IMR-90 (cell line): ENCODE measurements around the gene ZKSCAN4. TPM values are rescaled to one million over a fixed set of nuclear protein-coding genes. Genes with fewer than 3 reads are reported as not detected.

Source experiments
- ATAC-seq: fragments of 200-7000 bp; cut with Tn5 transposase; 2 replicates; pipeline ENCODE4 v1.9.1; 2020; ENCODE audit warnings: low read depth, mild to moderate bottlenecking, moderate library complexity
- BruUV-seq: library from RNA; stranded (reverse); fragments of 400-500 nt; replicated peaks from 2 replicates; lab custom pipeline; 2021; lab: Mats Ljungman, UMichigan
- CTCF ChIA-PET: fragments of 300-600 bp; formaldehyde crosslinking; extraction: SDS; loops from one replicate; lab custom pipeline; 2021; ENCODE audit warnings: antibody characterized with exemption; lab: Yijun Ruan, JAX
- POLR2A ChIA-PET: fragments of 300-600 bp; sonication (Branson Sonifier 250); formaldehyde crosslinking; loops from one replicate; lab custom pipeline; 2022; ENCODE audit warnings: antibody characterized with exemption; ENCODE audit not compliant: unreplicated experiment; lab: Charles Lee
- DNase-seq: peaks from one replicate; pipeline ENCODE4 v3.0.0; 2013
- H2AFZ ChIP-seq: replicated peaks from 2 replicates; pipeline ENCODE3; 2013; ENCODE audit warnings: low read length, mild to moderate bottlenecking; ENCODE audit not compliant: poor library complexity
- H2AK5ac ChIP-seq: 2 replicates; pipeline ENCODE4 v1.6.1; 2013; ENCODE audit warnings: low read depth, low read length, inconsistent platforms
- H2AK9ac ChIP-seq: replicated peaks from 2 replicates; pipeline ENCODE3; 2013; ENCODE audit warnings: mild to moderate bottlenecking, low read depth, low read length, moderate library complexity; ENCODE audit not compliant: poor library complexity
- H2BK120ac ChIP-seq: 2 replicates; pipeline ENCODE4 v1.6.1; 2013; ENCODE audit warnings: low read depth, low read length, inconsistent platforms
- H2BK15ac ChIP-seq: 3 replicates; pipeline ENCODE4 v1.6.1; 2013; ENCODE audit warnings: low read depth, low read length, inconsistent platforms
- H2BK20ac ChIP-seq: 2 replicates; pipeline ENCODE4 v1.6.1; 2013; ENCODE audit warnings: low read depth, mild to moderate bottlenecking, inconsistent platforms, low read length, moderate library complexity
- H2BK5ac ChIP-seq: 2 replicates; pipeline ENCODE4 v1.6.1; 2013; ENCODE audit warnings: mild to moderate bottlenecking, low read depth, low read length, inconsistent platforms; ENCODE audit not compliant: poor library complexity, severe bottlenecking
- H3K14ac ChIP-seq: replicated peaks from 2 replicates; pipeline ENCODE4 v1.6.1; 2013; ENCODE audit warnings: low read depth, low read length, inconsistent platforms
- H3K18ac ChIP-seq: 2 replicates; pipeline ENCODE4 v1.6.1; 2013; ENCODE audit warnings: low read depth, low read length, control low read depth
- H3K23ac ChIP-seq: 2 replicates; pipeline ENCODE4 v1.6.1; 2013; ENCODE audit warnings: low read depth, low read length, inconsistent platforms
- H3K27ac ChIP-seq: 2 replicates; pipeline ENCODE4 v1.5.1; 2013; ENCODE audit warnings: mild to moderate bottlenecking, control low read depth, low read length; ENCODE audit not compliant: insufficient read depth
- H3K27me3 ChIP-seq: 2 replicates; pipeline ENCODE4 v1.6.1; 2013; ENCODE audit warnings: low read length; ENCODE audit not compliant: control insufficient read depth, insufficient read depth
- H3K36me3 ChIP-seq: 2 replicates; pipeline ENCODE4 v1.6.1; 2013; ENCODE audit warnings: low read length, mixed read lengths; ENCODE audit not compliant: control insufficient read depth, insufficient read depth
- H3K4ac ChIP-seq: 2 replicates; pipeline ENCODE4 v1.6.1; 2013; ENCODE audit warnings: low read depth, low read length, inconsistent platforms
- H3K4me1 ChIP-seq: 2 replicates; pipeline ENCODE4 v1.6.1; 2013; ENCODE audit warnings: low read length, mixed read lengths; ENCODE audit not compliant: control insufficient read depth, insufficient read depth
- H3K4me2 ChIP-seq: 2 replicates; pipeline ENCODE4 v1.6.1; 2013; ENCODE audit warnings: low read depth, mild to moderate bottlenecking, control low read depth, low read length, moderate library complexity
- H3K4me3 ChIP-seq: 2 replicates; pipeline ENCODE4 v1.5.1; 2013; ENCODE audit warnings: low read depth, mild to moderate bottlenecking, control low read depth, low read length, moderate library complexity; ENCODE audit not compliant: insufficient read depth
- H3K56ac ChIP-seq: 2 replicates; pipeline ENCODE4 v1.6.1; 2013; ENCODE audit warnings: low read length, inconsistent platforms; ENCODE audit not compliant: insufficient read depth; ENCODE audit errors: extremely low read depth
- H3K79me1 ChIP-seq, 2 experiments: 2 replicates each; pipeline ENCODE4 v1.6.1; 2013; ENCODE audit warnings: low read length in 2 of 2, inconsistent platforms in 1 of 2, low read depth in 1 of 2
- H3K9ac ChIP-seq: 2 replicates; pipeline ENCODE4 v1.6.1; 2013; ENCODE audit warnings: low read depth, low read length, control low read depth
- H3K9me1 ChIP-seq: 2 replicates; pipeline ENCODE4 v1.6.1; 2013; ENCODE audit warnings: low read length, inconsistent platforms; ENCODE audit not compliant: insufficient read depth
- H3K9me3 ChIP-seq: 2 replicates; pipeline ENCODE4 v1.6.1; 2013; ENCODE audit warnings: low read length; ENCODE audit not compliant: control insufficient read depth, insufficient read depth
- H4K20me1 ChIP-seq: 2 replicates; pipeline ENCODE4 v1.6.1; 2013; ENCODE audit warnings: low read length, inconsistent platforms; ENCODE audit not compliant: insufficient read depth
- H4K5ac ChIP-seq: 2 replicates; pipeline ENCODE4 v1.6.1; 2013; ENCODE audit warnings: mild to moderate bottlenecking, low read depth, low read length, control low read depth
- H4K8ac ChIP-seq, 2 experiments: 2 replicates each; pipeline ENCODE4 v1.6.1; 2013; ENCODE audit warnings: low read depth in 2 of 2, low read length in 2 of 2, control low read depth in 1 of 2, inconsistent platforms in 1 of 2
- H4K91ac ChIP-seq: 2 replicates; pipeline ENCODE4 v1.6.1; 2013; ENCODE audit warnings: low read depth, low read length, inconsistent platforms; ENCODE audit not compliant: insufficient read depth
- CEBPB ChIP-seq: IDR thresholded peaks from 2 replicates; pipeline ENCODE4 v1.6.1; 2012; ENCODE audit warnings: low read depth, low read length, improper control_type of control experiment
- CHD1 ChIP-seq: IDR thresholded peaks from 2 replicates; pipeline ENCODE4 v1.6.1; 2012; ENCODE audit warnings: low read depth, low read length, improper control_type of control experiment
- CTCF ChIP-seq: conservative IDR thresholded peaks from 2 replicates; pipeline ENCODE4 v1.5.1; 2012; ENCODE audit warnings: mild to moderate bottlenecking, low read depth, low read length, improper control_type of control experiment
- ELK1 ChIP-seq: fragments of 150-350 bp; IDR thresholded peaks from 2 replicates; pipeline ENCODE4 v1.6.1; 2016; ENCODE audit warnings: low read depth, mild to moderate bottlenecking, low read length, moderate library complexity, borderline replicate concordance
- FOS ChIP-seq: fragments of 150-350 bp; IDR thresholded peaks from 2 replicates; pipeline ENCODE4 v1.6.1; 2016; ENCODE audit warnings: low read depth, low read length
- MAFK ChIP-seq: IDR thresholded peaks from 2 replicates; pipeline ENCODE4 v1.6.1; 2012; ENCODE audit warnings: low read depth, low read length, improper control_type of control experiment
- MXI1 ChIP-seq: IDR thresholded peaks from 2 replicates; pipeline ENCODE4 v1.6.1; 2012; ENCODE audit warnings: low read depth, mild to moderate bottlenecking, low read length, moderate library complexity, borderline replicate concordance
- NFE2L2 ChIP-seq: fragments of 150-350 bp; IDR thresholded peaks from 2 replicates; pipeline ENCODE4 v1.6.1; 2016; ENCODE audit warnings: low read depth, mild to moderate bottlenecking, low read length
- POLR2A ChIP-seq: IDR thresholded peaks from 2 replicates; pipeline ENCODE4 v1.6.1; 2012; ENCODE audit warnings: mild to moderate bottlenecking, low read depth, low read length
- RAD21 ChIP-seq: IDR thresholded peaks from 2 replicates; pipeline ENCODE4 v1.6.1; 2012; ENCODE audit warnings: low read length, improper control_type of control experiment
- RCOR1 ChIP-seq: IDR thresholded peaks from 2 replicates; pipeline ENCODE4 v1.6.1; 2012; ENCODE audit warnings: mild to moderate bottlenecking, low read length, improper control_type of control experiment; ENCODE audit not compliant: insufficient replicate concordance
- SMC3 ChIP-seq: fragments of 150-350 bp; IDR thresholded peaks from 2 replicates; pipeline ENCODE4 v1.6.1; 2016; ENCODE audit warnings: low read depth, mild to moderate bottlenecking, antibody characterized with exemption, low read length, moderate library complexity
- USF2 ChIP-seq: fragments of 150-350 bp; IDR thresholded peaks from 2 replicates; pipeline ENCODE4 v1.6.1; 2017; ENCODE audit warnings: mild to moderate bottlenecking, antibody characterized with exemption, low read length, low read depth
- WGBS, 2 experiments: methylation state at CpG; one replicate each; pipeline versions ENCODE4 v1.1.5 to v1.1.7; 2013; ENCODE audit warnings: missing lambda C conversion rate in 2 of 2; ENCODE audit not compliant: insufficient read length in 1 of 2; ENCODE audit errors: extremely low coverage in 2 of 2; 5-methylcytosine and 5-hydroxymethylcytosine counted together
- dilution Hi-C: fragments of 300-500 bp; cut with HindIII; formaldehyde crosslinking; loops from one replicate; pipeline ENCODE4 v1.14.3; 2018; ENCODE audit warnings: low sequenced_read_pairs; ENCODE audit not compliant: unreplicated experiment
- in situ Hi-C: fragments of 300-500 bp; cut with MboI; formaldehyde crosslinking; loops from 3 replicates; pipeline ENCODE4 v1.14.3; 2019; ENCODE audit warnings: low sequenced_read_pairs, inconsistent platforms, mixed read lengths
- intact Hi-C: fragments of 100-400 bp; cut with micrococcal nuclease; formaldehyde crosslinking; loops from 2 replicates; pipeline ENCODE4 v1.10.0; 2022
- polyA plus RNA-seq, 3 experiments: library from polyadenylated mRNA; depleted of rRNA; stranded (reverse); fragments of >200 nt; gene quantifications; 2 replicates each; pipeline ENCODE4 v1.2.3, GENCODE V29; 2012; ENCODE audit warnings: low replicate concordance in 1 of 3
- total RNA-seq: library from RNA; depleted of rRNA; stranded (reverse); fragments of >200 nt; gene quantifications from 2 replicates; pipeline ENCODE4 v1.2.3, GENCODE V29; 2012

Gene ZKSCAN4
- total and polyA plus RNA-seq, 2 of the 4 experiments (the other 2 are of a cell fraction) = 2.4 to 5.7 TPM

- Histone ChIP-seq H3K9me1 (0 out of 2 replicates have a peak, but pooled peaks cover 3% of the 10 kb centered on the region), H4K20me1 (no peaks in the 10 kb centered on the region), H2BK15ac (no peak overlapping the region), H3K4ac (no peak overlapping the region), H2BK120ac (no peak overlapping the region), H3K36me3 (peaks cover 25% of the 10 kb centered on the region), H3K27me3 (no peaks in the 10 kb centered on the region), H3K4me3 (no peak overlapping the region), H3K27ac (no peak overlapping the region), H4K91ac (no peak overlapping the region), H3K4me2 (no peak overlapping the region), H3K56ac (no peak overlapping the region), H3K14ac (no peak overlapping the region), H2BK20ac (no peak overlapping the region), H3K9me3 (no peaks in the 10 kb centered on the region), H3K4me1 (peaks cover 7% of the 10 kb centered on the region), H3K9ac (no peak overlapping the region), H3K18ac (no peak overlapping the region), H3K23ac (no peak overlapping the region), H3K79me1 (peaks cover 7 to 24% of the 10 kb centered on the region in 2 experiments), H4K8ac (no peak overlapping the region), H2AK5ac (no peak overlapping the region), H2AFZ (no peak overlapping the region), H4K5ac (no peak overlapping the region), H2AK9ac (no peak overlapping the region), H2BK5ac (no peak overlapping the region)
- BruUV-seq = no TSS peak
- no peak for TF ChIP-seq CEBPB
- no peak for TF ChIP-seq USF2
- TF ChIP-seq RCOR1 = no peak
- TF ChIP-seq SMC3 = no peak
- TF ChIP-seq ELK1 = no peak
- no peak for TF ChIP-seq POLR2A
- no peak for TF ChIP-seq MXI1
- TF ChIP-seq CHD1 = no peak
- TF ChIP-seq MAFK = no peak
- TF ChIP-seq RAD21 = no peak
- no peak for TF ChIP-seq NFE2L2
- TF ChIP-seq FOS = no peak
- no peak for TF ChIP-seq CTCF
- WGBS, 2 experiments = no CpG with 5 or more reads among the region's 1 CpG
- CTCF ChIA-PET = no interaction called here
- ATAC-seq (no peak), DNase-seq (no peak)
- intact Hi-C loops = no loop called here
- dilution Hi-C loops = no loop called here
- POLR2A ChIA-PET = no interaction called here
- in situ Hi-C loops = no loop called here
Observed at GRCh38 chr6:28248916-28249315, 3.2 kb downstream of the ZKSCAN4 start.
